Gastroesophageal sphincter (tissue), 4 donors: ENCODE measurements around the gene DDX20. TPM values are rescaled to one million over a fixed set of nuclear protein-coding genes. Genes with fewer than 3 reads are reported as not detected.

Experiments
- ATAC-seq: fragments of 150-250 bp; one replicate; pipeline ENCODE4 v1.9.1; 2016; ENCODE audit warnings: mild to moderate bottlenecking, moderate library complexity
- H3K27ac ChIP-seq, 4 donors: fragments of 200-600 bp; sonication (generic) in 3 of 4; 1 replicate in 3 of 4; 2 replicates in 1 of 4; pipeline ENCODE4 v1.5.1; 2016 to 2019
- H3K27me3 ChIP-seq: fragments of 200-600 bp; sonication (generic); one replicate; pipeline ENCODE4 v1.5.1; 2019
- H3K36me3 ChIP-seq, 2 donors: fragments of 200-600 bp; sonication (generic); one replicate each; pipeline ENCODE4 v1.5.1; 2019; ENCODE audit warnings: control low read depth in 1 of 2
- H3K4me1 ChIP-seq, 3 donors: fragments of 200-600 bp; sonication (generic); 1 replicate in 2 of 3; 2 replicates in 1 of 3; pipeline ENCODE4 v1.5.1; 2016 to 2019; ENCODE audit warnings: control low read depth in 2 of 3
- H3K4me3 ChIP-seq, 2 donors: fragments of 200-600 bp; sonication (generic); one replicate each; pipeline ENCODE4 v1.5.1; 2019; ENCODE audit warnings: mild to moderate bottlenecking in 1 of 2, moderate library complexity in 1 of 2
- H3K9me3 ChIP-seq, 3 donors: fragments of 200-600 bp; sonication (generic); one replicate each; pipeline ENCODE4 v1.5.1; 2017 to 2019; ENCODE audit warnings: control low read depth in 2 of 3
- EP300 ChIP-seq: sonication (generic); formaldehyde crosslinking; IDR thresholded peaks from one replicate; pipeline ENCODE4 v1.6.1; 2017; ENCODE audit warnings: antibody characterized with exemption, mild to moderate bottlenecking
- POLR2A ChIP-seq, 2 donors: fragments of 450-650 bp; IDR thresholded peaks; one replicate each; pipeline ENCODE4 v1.6.1; 2017; ENCODE audit warnings: antibody characterized with exemption in 2 of 2, mild to moderate bottlenecking in 2 of 2, moderate library complexity in 1 of 2
- POLR2AphosphoS5 ChIP-seq: sonication (generic); formaldehyde crosslinking; IDR thresholded peaks from one replicate; pipeline ENCODE4 v1.6.1; 2017; ENCODE audit warnings: antibody characterized with exemption
- WGBS, 2 donors: methylation state at CpG; one replicate each; pipeline ENCODE4 v1.1.5; 2018; ENCODE audit warnings: low coverage in 1 of 2; 5-methylcytosine and 5-hydroxymethylcytosine counted together
- total RNA-seq, 4 donors: library from RNA; depleted of rRNA; stranded (reverse); fragments of >200 nt; gene quantifications; one replicate each; pipeline ENCODE4 v1.1.0, GENCODE V29; 2016
- TF ChIP-seq, protein P1 (sequence below), 4 experiments: fragments of 200-600 bp in 2 of 4; fragments of 450-650 bp in 2 of 4; sonication (generic) in 1 of 4; IDR thresholded peaks; one replicate each; pipeline ENCODE4 v1.5.1; 2017 to 2019; ENCODE audit warnings: antibody characterized with exemption in 4 of 4, mild to moderate bottlenecking in 2 of 4, moderate library complexity in 2 of 4

Gene DDX20
- total RNA-seq, 4 donors from 2014 or later = 11.6 to 24.4 (median 14.8) TPM

DNA sequence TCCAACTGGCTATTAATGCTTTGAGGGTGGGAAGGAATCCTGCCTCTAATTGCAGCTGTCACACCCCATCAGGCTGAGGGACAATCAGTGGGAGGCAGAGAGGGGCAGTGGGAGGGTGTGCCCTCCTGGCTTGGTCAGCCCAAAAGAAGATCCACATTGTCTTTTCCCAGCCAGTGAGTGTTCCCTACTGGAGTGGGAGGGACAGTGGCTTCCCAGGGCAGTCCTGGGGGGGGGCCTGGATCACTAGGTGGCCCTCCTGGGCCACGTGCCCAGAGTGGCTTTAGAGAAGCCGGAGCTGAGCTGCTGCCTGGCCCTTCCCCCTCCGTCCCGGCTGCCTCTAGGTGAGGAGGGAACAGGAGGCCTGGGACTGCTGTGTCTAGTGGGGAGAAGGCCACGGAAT, 30.5 kb upstream of the DDX20 start:
- Histone ChIP-seq H3K36me3 (peaks cover 0 to 19% of the 10 kb centered on the region in 2 donors), H3K4me3 (no peak overlapping the region), H3K27me3 (no peaks in the 10 kb centered on the region), H3K9me3 (no peaks in the 10 kb centered on the region), H3K4me1 (peaks cover 5 to 61% (median 27%) of the 10 kb centered on the region in 3 donors), H3K27ac (peak overlapping the region in 3 of 4 donors; percentile 46 to 68 (median 51))
- 50% methylated on average over 1 of the region's 5 CpGs; no CpG with 5 or more reads in 1 of the 2 donors for WGBS, 2 donors
- peak; percentile 79 for ATAC-seq
- TF ChIP-seq POLR2A (IDR thresholded peaks at IDR 0.05) (no peak), POLR2AphosphoS5 (no peak), EP300 (no peak)
- TF ChIP-seq, protein P1, sequence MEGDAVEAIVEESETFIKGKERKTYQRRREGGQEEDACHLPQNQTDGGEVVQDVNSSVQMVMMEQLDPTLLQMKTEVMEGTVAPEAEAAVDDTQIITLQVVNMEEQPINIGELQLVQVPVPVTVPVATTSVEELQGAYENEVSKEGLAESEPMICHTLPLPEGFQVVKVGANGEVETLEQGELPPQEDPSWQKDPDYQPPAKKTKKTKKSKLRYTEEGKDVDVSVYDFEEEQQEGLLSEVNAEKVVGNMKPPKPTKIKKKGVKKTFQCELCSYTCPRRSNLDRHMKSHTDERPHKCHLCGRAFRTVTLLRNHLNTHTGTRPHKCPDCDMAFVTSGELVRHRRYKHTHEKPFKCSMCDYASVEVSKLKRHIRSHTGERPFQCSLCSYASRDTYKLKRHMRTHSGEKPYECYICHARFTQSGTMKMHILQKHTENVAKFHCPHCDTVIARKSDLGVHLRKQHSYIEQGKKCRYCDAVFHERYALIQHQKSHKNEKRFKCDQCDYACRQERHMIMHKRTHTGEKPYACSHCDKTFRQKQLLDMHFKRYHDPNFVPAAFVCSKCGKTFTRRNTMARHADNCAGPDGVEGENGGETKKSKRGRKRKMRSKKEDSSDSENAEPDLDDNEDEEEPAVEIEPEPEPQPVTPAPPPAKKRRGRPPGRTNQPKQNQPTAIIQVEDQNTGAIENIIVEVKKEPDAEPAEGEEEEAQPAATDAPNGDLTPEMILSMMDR (IDR thresholded peaks at IDR 0.05) = no peak

- no peak for ATAC-seq
- no peaks in the 10 kb centered on the region for H3K27me3 ChIP-seq
- peaks cover 0 to 19% of the 10 kb centered on the region in 2 donors for H3K36me3 ChIP-seq
- no peak overlapping the region for H3K4me3 ChIP-seq
- peak overlapping the region in 1 of 4 donors; percentile 24 for H3K27ac ChIP-seq
- H3K9me3 ChIP-seq = no peaks in the 10 kb centered on the region
- TF ChIP-seq POLR2AphosphoS5 (no peak), EP300 (no peak), POLR2A (IDR thresholded peaks at IDR 0.05) (no peak)
- TF ChIP-seq, protein P1 (IDR thresholded peaks at IDR 0.05) = no peak
- peaks cover 0 to 61% (median 22%) of the 10 kb centered on the region in 3 donors for H3K4me1 ChIP-seq
- WGBS, 2 donors = no CpG with 5 or more reads among the region's 18 CpGs
Observed at GRCh38 chr1:111727056-111727455, 28.6 kb upstream of the DDX20 start.

DNA sequence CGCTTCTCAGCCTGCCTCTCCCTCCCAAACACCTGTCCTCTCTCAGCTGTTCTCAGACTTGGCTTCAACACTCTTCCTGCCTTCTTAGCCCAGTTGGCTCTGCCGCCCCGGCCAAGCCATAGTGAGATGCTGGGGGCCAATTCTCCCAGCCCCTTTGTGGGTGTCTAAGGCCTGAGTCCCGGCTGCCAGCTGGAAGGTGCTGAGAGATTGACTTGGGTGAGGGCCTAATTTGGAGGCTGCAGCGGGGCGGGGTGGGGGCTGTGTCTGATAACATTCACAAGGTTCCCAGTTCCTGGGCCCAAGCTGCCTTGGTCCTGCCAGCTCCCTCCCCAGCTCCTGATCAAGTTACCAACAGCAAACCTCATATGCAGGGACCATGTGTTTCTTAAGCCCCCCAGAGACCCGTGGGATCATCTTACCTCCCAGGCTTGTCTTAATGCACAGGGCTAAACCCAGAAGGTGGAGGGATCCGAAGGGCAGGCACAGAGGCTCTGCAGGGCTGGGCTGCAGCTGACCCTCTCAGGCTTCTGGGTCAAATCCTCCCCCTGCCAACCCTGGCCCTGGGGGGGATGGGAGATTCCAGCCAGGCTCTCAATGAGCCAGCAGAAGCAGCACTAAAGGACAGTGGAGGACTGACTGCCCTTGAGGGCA, 26.3 kb upstream of the DDX20 start:
- no peak overlapping the region for H3K4me3 ChIP-seq
- ATAC-seq = no peak
- no peaks in the 10 kb centered on the region for H3K27me3 ChIP-seq
- TF ChIP-seq POLR2AphosphoS5 (no peak), EP300 (no peak), POLR2A (IDR thresholded peaks at IDR 0.05) (no peak)
- TF ChIP-seq, protein P1 (IDR thresholded peaks at IDR 0.05) = no peak
- peak overlapping the region in 3 of 4 donors; percentile 26 to 51 (median 37) for H3K27ac ChIP-seq
- peaks cover 0 to 78% (median 41%) of the 10 kb centered on the region in 3 donors for H3K4me1 ChIP-seq
- H3K9me3 ChIP-seq = no peaks in the 10 kb centered on the region
- peaks cover 0 to 19% of the 10 kb centered on the region in 2 donors for H3K36me3 ChIP-seq
- 37% methylated on average over 3 of the region's 8 CpGs; no CpG with 5 or more reads in 1 of the 2 donors for WGBS, 2 donors

GRCh38 chr1:111729946-111730681, 25.6 kb upstream of the DDX20 start:
- H3K36me3 ChIP-seq = peaks cover 0 to 19% of the 10 kb centered on the region in 2 donors
- peak overlapping the region in 3 of 4 donors; percentile 0 to 51 (median 27) for H3K27ac ChIP-seq
- peaks cover 0 to 78% (median 38%) of the 10 kb centered on the region in 3 donors for H3K4me1 ChIP-seq
- TF ChIP-seq EP300 = no peak
- no peaks in the 10 kb centered on the region for H3K27me3 ChIP-seq
- no peak overlapping the region for H3K4me3 ChIP-seq
- H3K9me3 ChIP-seq = no peaks in the 10 kb centered on the region
- no peak for ATAC-seq
- 45 to 53% methylated on average over 6 of the region's 7 CpGs for WGBS, 2 donors

DNA sequence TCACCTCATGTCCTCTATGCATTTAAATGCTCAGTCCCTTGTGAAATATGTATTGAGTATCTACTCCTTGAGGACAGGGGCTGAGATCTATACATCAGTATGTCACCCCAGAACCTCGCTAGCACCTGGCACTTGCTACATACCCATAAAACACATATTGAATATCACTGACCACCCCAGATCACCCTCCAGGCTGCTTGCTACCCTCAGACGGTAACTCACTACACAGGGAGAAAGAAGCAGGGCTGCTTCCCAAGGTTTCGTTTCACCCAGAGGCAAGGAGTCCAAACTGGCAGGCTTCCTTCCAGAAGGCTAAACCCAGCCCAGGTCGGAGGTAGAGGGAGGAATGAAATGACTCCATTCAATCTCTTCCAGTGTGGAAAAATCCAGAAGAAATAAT, 25.0 kb upstream of the DDX20 start:
- TF ChIP-seq EP300 (no peak), POLR2AphosphoS5 (no peak), POLR2A (IDR thresholded peaks at IDR 0.05) (no peak)
- TF ChIP-seq, protein P1 (IDR thresholded peaks at IDR 0.05) = no peak
- Histone ChIP-seq H3K36me3 (peaks cover 0 to 19% of the 10 kb centered on the region in 2 donors), H3K4me3 (no peak overlapping the region), H3K9me3 (no peaks in the 10 kb centered on the region), H3K4me1 (peaks cover 0 to 78% (median 36%) of the 10 kb centered on the region in 3 donors), H3K27ac (peak overlapping the region in 3 of 4 donors; percentile 0 to 51 (median 18)), H3K27me3 (no peaks in the 10 kb centered on the region)
- ATAC-seq = no peak
- WGBS, 2 donors = 41 to 51% methylated on average over 3 to 4 of the region's 4 CpGs
